Muscle of leg (tissue), 16 donors: ENCODE data around the gene ARG2. TPM values are rescaled to one million over a fixed set of nuclear protein-coding genes. Genes with fewer than 3 reads are reported as not detected.

ENCODE experiments used
- DNase-seq: peaks from one replicate; pipeline ENCODE4 v3.0.0; 2013
- H3K27ac ChIP-seq: one replicate; pipeline ENCODE4 v1.5.1; 2013; ENCODE audit warnings: mild to moderate bottlenecking, low read length, control low read depth
- H3K27me3 ChIP-seq: one replicate; pipeline ENCODE4 v1.6.1; 2013; ENCODE audit warnings: low read length; ENCODE audit not compliant: control insufficient read depth, insufficient read depth
- H3K36me3 ChIP-seq: one replicate; pipeline ENCODE4 v1.6.1; 2013; ENCODE audit warnings: low read length; ENCODE audit not compliant: control insufficient read depth, insufficient read depth
- H3K4me1 ChIP-seq: one replicate; pipeline ENCODE4 v1.6.1; 2013; ENCODE audit warnings: low read length; ENCODE audit not compliant: control insufficient read depth, insufficient read depth
- H3K4me3 ChIP-seq: one replicate; pipeline ENCODE4 v1.5.1; 2013; ENCODE audit warnings: low read length, control low read depth
- H3K9me3 ChIP-seq: replicated peaks from 2 replicates; pipeline ENCODE4 v1.6.1; 2013; ENCODE audit warnings: low read depth, low read length; ENCODE audit not compliant: control insufficient read depth
- WGBS: methylation state at CpG from one replicate; pipeline ENCODE4 v1.1.5; 2013; ENCODE audit warnings: missing lambda C conversion rate; ENCODE audit not compliant: insufficient coverage; 5-methylcytosine and 5-hydroxymethylcytosine counted together
- long read RNA-seq, 11 donors: transcript quantifications; one replicate each; lab custom pipeline, GENCODE V29; 2026
- polyA plus RNA-seq, 8 donors: library from polyadenylated mRNA; unstranded; fragments of 120-200 nt; gene quantifications; one replicate each; pipeline versions ENCODE4 v1.2.1 to v1.2.3, GENCODE V29; 2013; ENCODE audit warnings: inconsistent platforms in 1 of 8, low replicate concordance in 1 of 8; ENCODE audit not compliant: insufficient read length in 8 of 8, insufficient read depth in 1 of 8
- total RNA-seq: library from RNA; stranded (reverse); fragments of 120-200 nt; gene quantifications from one replicate; pipeline ENCODE4 v1.2.4, GENCODE V29; 2013

Gene ARG2
- 1.0 TPM for total RNA-seq
- 1 to 10 TPM; 1.2 to 3.1 (median 2.0) TPM for polyA plus RNA-seq
- long read RNA-seq, donor 1: 0 reads
- long read RNA-seq, donor 2: 0 reads
- long read RNA-seq, donor 3, partial matches to known transcripts: 0 of 2 reads
- long read RNA-seq, donor 3, other reads (novel, unspliced or antisense): 0 of 2 reads
- long read RNA-seq, donor 4: 0 reads
- long read RNA-seq, donor 5, partial matches to known transcripts: 221 of 248 reads
- long read RNA-seq, donor 5, other reads (novel, unspliced or antisense): 26 of 248 reads
- long read RNA-seq, donor 6, partial matches to known transcripts: 137 of 145 reads
- long read RNA-seq, donor 6, other reads (novel, unspliced or antisense): 7 of 145 reads
- long read RNA-seq, donor 7, partial matches to known transcripts: 52 of 108 reads
- long read RNA-seq, donor 7, other reads (novel, unspliced or antisense): 53 of 108 reads
- long read RNA-seq, donor 8, partial matches to known transcripts: 91 of 92 reads
- long read RNA-seq, donor 8, other reads (novel, unspliced or antisense): 0 of 92 reads
- long read RNA-seq, donor 9, partial matches to known transcripts: 109 of 115 reads
- long read RNA-seq, donor 9, other reads (novel, unspliced or antisense): 6 of 115 reads
- long read RNA-seq, donor 10, partial matches to known transcripts: 167 of 169 reads
- long read RNA-seq, donor 10, other reads (novel, unspliced or antisense): 0 of 169 reads
- long read RNA-seq, donor 11, partial matches to known transcripts: 80 of 81 reads
- long read RNA-seq, donor 11, other reads (novel, unspliced or antisense): 0 of 81 reads

- peaks cover 16% of the 10 kb centered on the region for H3K4me1 ChIP-seq
- H3K9me3 ChIP-seq: no peaks in the 10 kb centered on the region
- H3K27ac ChIP-seq: peak within 1 kb of the TSS; percentile 66
- H3K27me3 ChIP-seq: peaks cover 11% of the 10 kb centered on the region
- WGBS: 0% methylated on average over 59 of the region's 62 CpGs
- peak within 1 kb of the TSS; percentile 70 for H3K4me3 ChIP-seq
- H3K36me3 ChIP-seq: no peaks in the 10 kb centered on the region
- peak; percentile 93 for DNase-seq
These were observed at the start of gene ARG2 for GRCh38 chr14:67619446-67620216. TSS of gene ARG2 (plus strand) at chr14:67619920. CDS start at chr14:67619978, 58 bp downstream.

GRCh38 chr14:67570453-67570852 lies 49.3 kb upstream of the ARG2 start:
- no peak for DNase-seq
- no peak overlapping the region for H3K27ac ChIP-seq
- no peaks in the 10 kb centered on the region for H3K36me3 ChIP-seq
- H3K27me3 ChIP-seq: no peaks in the 10 kb centered on the region
- H3K4me3 ChIP-seq: no peak overlapping the region
- no peaks in the 10 kb centered on the region for H3K9me3 ChIP-seq
- 78% methylated on average over 4 of the region's 7 CpGs for WGBS
- peaks cover 9% of the 10 kb centered on the region for H3K4me1 ChIP-seq

GRCh38 chr14:67571275-67571990 lies 48.3 kb upstream of the ARG2 start:
- H3K4me3 ChIP-seq: no peak overlapping the region
- 58% methylated on average over 10 of the region's 14 CpGs for WGBS

GRCh38 chr14:67571991-67572323 lies 47.8 kb upstream of the ARG2 start:
- WGBS: 85% methylated on average over 13 of the region's 19 CpGs
- no peak for DNase-seq
- no peak overlapping the region for H3K27ac ChIP-seq
- H3K27me3 ChIP-seq: no peaks in the 10 kb centered on the region
- H3K9me3 ChIP-seq: no peaks in the 10 kb centered on the region
- no peak overlapping the region for H3K4me3 ChIP-seq
- H3K4me1 ChIP-seq: peaks cover 1% of the 10 kb centered on the region
- no peaks in the 10 kb centered on the region for H3K36me3 ChIP-seq

More at GRCh38 chr14:67571275-67571990, 48.3 kb upstream of the ARG2 start:
- H3K36me3 ChIP-seq: no peaks in the 10 kb centered on the region
- H3K9me3 ChIP-seq: no peaks in the 10 kb centered on the region
- H3K27me3 ChIP-seq: no peaks in the 10 kb centered on the region
- DNase-seq: peak; percentile 63
- no peak overlapping the region for H3K27ac ChIP-seq
- peaks cover 5% of the 10 kb centered on the region for H3K4me1 ChIP-seq

GRCh38 chr14:67572608-67573007 lies 47.1 kb upstream of the ARG2 start:
- DNase-seq: no peak
- no peaks in the 10 kb centered on the region for H3K27me3 ChIP-seq
- H3K4me3 ChIP-seq: no peak overlapping the region
- no peaks in the 10 kb centered on the region for H3K36me3 ChIP-seq
- WGBS: 89% methylated on average over 3 of the region's 5 CpGs
- no peaks in the 10 kb centered on the region for H3K4me1 ChIP-seq
- H3K27ac ChIP-seq: no peak overlapping the region
- H3K9me3 ChIP-seq: no peaks in the 10 kb centered on the region

GRCh38 chr14:67573228-67574010 lies 46.3 kb upstream of the ARG2 start:
- Histone ChIP-seq H3K27me3 (no peaks in the 10 kb centered on the region), H3K4me3 (no peak overlapping the region), H3K36me3 (no peaks in the 10 kb centered on the region), H3K9me3 (no peaks in the 10 kb centered on the region), H3K27ac (no peak overlapping the region), H3K4me1 (no peaks in the 10 kb centered on the region)
- DNase-seq: no peak
- 78% methylated on average over 8 of the region's 15 CpGs for WGBS

GRCh38 chr14:67574156-67574555 lies 45.6 kb upstream of the ARG2 start:
- H3K9me3 ChIP-seq: no peaks in the 10 kb centered on the region
- H3K27ac ChIP-seq: no peak overlapping the region
- DNase-seq: no peak
- no peaks in the 10 kb centered on the region for H3K4me1 ChIP-seq
- no peak overlapping the region for H3K4me3 ChIP-seq
- no peaks in the 10 kb centered on the region for H3K36me3 ChIP-seq
- no peaks in the 10 kb centered on the region for H3K27me3 ChIP-seq
- 83% methylated on average over 7 of the region's 14 CpGs for WGBS

GRCh38 chr14:67574806-67575205 lies 44.9 kb upstream of the ARG2 start:
- H3K9me3 ChIP-seq: no peaks in the 10 kb centered on the region
- DNase-seq: no peak
- 84% methylated on average over 6 of the region's 7 CpGs for WGBS
- H3K36me3 ChIP-seq: no peaks in the 10 kb centered on the region
- no peak overlapping the region for H3K27ac ChIP-seq
- H3K4me1 ChIP-seq: no peaks in the 10 kb centered on the region
- no peak overlapping the region for H3K4me3 ChIP-seq
- no peaks in the 10 kb centered on the region for H3K27me3 ChIP-seq

- Histone ChIP-seq H3K27me3 (no peaks in the 10 kb centered on the region), H3K9me3 (no peaks in the 10 kb centered on the region), H3K4me3 (no peak overlapping the region), H3K4me1 (no peaks in the 10 kb centered on the region), H3K36me3 (no peaks in the 10 kb centered on the region), H3K27ac (no peak overlapping the region)
- WGBS: 85% methylated on average over 9 of the region's 9 CpGs
- DNase-seq: no peak
These were observed 44.0 kb upstream of the ARG2 start for GRCh38 chr14:67575684-67576083.
